ENCODE measurements around the gene SLC35B1. TPM values are rescaled to one million over a fixed set of nuclear protein-coding genes. Genes with fewer than 3 reads are reported as not detected.
"Not testable (repeated sequence)": the region's sequence is repeated elsewhere in the genome, so short reads cannot be mapped to it uniquely, and the experiment has no call there.

The SLC35B1 gene
- total and polyA plus RNA-seq, 3 experiments from 2014 or later: 34.6 to 88.9 (median 82.8) TPM

DNA sequence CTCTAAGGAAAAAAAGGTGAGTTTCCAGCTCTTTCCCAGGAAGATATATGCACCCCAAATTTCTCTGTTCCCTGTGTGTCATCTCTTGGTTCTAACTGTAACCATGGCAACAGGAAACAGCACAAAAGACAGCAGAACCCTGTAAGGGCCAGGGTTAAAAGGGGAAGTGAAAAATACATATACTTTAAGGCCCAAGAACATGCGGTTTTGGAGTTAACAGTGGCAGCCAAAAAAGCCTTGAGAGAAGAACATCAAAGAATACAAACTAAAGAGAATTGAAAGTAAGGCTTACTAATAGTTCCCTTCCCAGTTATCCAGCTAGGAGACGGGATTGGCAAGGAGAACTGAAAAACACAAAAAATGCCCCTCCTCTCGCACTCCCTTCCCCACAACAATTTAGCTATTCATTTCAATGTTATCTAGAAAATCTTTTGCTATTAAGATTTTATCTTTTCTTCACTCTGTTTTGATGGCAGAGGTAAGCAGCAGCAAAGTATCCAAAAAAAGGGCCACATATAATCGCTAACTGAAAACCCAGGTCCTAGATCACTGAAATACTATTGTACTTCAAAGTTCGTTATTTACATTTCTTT lies 31.4 kb downstream of the SLC35B1 start:
- Histone ChIP-seq H3K4me3 (ENCODE audit: low read length) (peak overlapping the region; percentile 87), H3K27me3 (ENCODE audit: insufficient read depth, low read length, poor library complexity, severe bottlenecking) (no peaks in the 10 kb centered on the region), H3K36me3 (ENCODE audit: insufficient read depth, low read length) (no peaks in the 10 kb centered on the region), H3K4me1 (ENCODE audit: insufficient read depth, low read length) (peaks cover 47% of the 10 kb centered on the region), H3K27ac (ENCODE audit: low read depth, low read length) (peak overlapping the region; percentile 96), H3K9me3 (ENCODE audit: low read length) (no peaks in the 10 kb centered on the region)
- POLR2A ChIA-PET: no interaction called here
- Mint-ChIP-seq H3K9me3 (peaks cover 0 to 5% (median 2%) of the 10 kb centered on the region in 5 donors), H3K4me1 (peaks cover 51 to 62% (median 62%) of the 10 kb centered on the region in 3 donors), H3K27me3 (peaks cover 0 to 10% of the 10 kb centered on the region in 2 donors), H3K4me3 (peak overlapping the region; percentile 90 to 98 (median 92)), H3K27ac (peak overlapping the region; percentile 90 to 99 (median 98)), H3K36me3 (peaks cover 0 to 38% (median 5%) of the 10 kb centered on the region in 3 donors)
- peak in 3 of 5 donors; percentile 61 to 81 (median 73) for DNase-seq
- CTCF ChIA-PET: interaction anchor here (1.3 to 1.5 kb wide), 3 partner anchors 27 to 106 kb away, joined by 3 to 7 read pairs (median 5); no protein-coding TSS in a partner anchor

DNA sequence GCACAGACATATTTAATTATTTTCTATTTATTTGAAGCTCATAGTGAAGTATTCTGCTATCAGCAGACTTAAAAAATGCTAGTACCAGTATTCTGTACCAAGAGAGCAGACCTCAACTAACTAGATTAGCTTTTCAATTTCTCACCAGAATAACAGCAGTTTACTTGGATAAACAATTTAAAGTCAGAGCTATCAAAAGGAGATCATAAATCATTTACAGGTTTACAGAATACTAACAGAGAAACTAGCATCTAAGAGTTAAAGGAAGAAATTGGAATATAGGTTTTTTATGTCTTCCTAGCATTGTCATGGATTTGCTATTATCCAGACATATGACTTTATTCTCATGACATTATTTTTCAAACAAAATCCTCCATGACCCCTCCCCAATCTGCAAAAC lies 33.3 kb downstream of the SLC35B1 start:
- Mint-ChIP-seq H3K27me3 (peaks cover 0 to 10% of the 10 kb centered on the region in 2 donors), H3K4me3 (peak overlapping the region in 3 of 7 donors; percentile 10 to 92 (median 47)), H3K27ac (peak overlapping the region in 7 of 8 donors; percentile 78 to 99 (median 98)), H3K4me1 (peaks cover 64 to 80% (median 76%) of the 10 kb centered on the region in 3 donors), H3K9me3 (peaks cover 0 to 5% (median 2%) of the 10 kb centered on the region in 5 donors), H3K36me3 (peaks cover 0 to 51% (median 5%) of the 10 kb centered on the region in 3 donors)
- ChIA-PET CTCF (interaction anchor here (0.7 kb wide), 1 partner anchor 27 kb away, joined by 3 read pairs; no protein-coding TSS in a partner anchor), POLR2A (no interaction called here)
- H3K9me3 ChIP-seq (ENCODE audit: low read length): no peaks in the 10 kb centered on the region
- no peaks in the 10 kb centered on the region for H3K36me3 ChIP-seq (ENCODE audit: insufficient read depth, low read length)
- no peak overlapping the region for H3K27ac ChIP-seq (ENCODE audit: low read depth, low read length)
- DNase-seq: no peak
- peaks cover 52% of the 10 kb centered on the region for H3K4me1 ChIP-seq (ENCODE audit: insufficient read depth, low read length)
- no peak overlapping the region for H3K4me3 ChIP-seq (ENCODE audit: low read length)
- H3K27me3 ChIP-seq (ENCODE audit: insufficient read depth, low read length, poor library complexity, severe bottlenecking): no peaks in the 10 kb centered on the region

DNA sequence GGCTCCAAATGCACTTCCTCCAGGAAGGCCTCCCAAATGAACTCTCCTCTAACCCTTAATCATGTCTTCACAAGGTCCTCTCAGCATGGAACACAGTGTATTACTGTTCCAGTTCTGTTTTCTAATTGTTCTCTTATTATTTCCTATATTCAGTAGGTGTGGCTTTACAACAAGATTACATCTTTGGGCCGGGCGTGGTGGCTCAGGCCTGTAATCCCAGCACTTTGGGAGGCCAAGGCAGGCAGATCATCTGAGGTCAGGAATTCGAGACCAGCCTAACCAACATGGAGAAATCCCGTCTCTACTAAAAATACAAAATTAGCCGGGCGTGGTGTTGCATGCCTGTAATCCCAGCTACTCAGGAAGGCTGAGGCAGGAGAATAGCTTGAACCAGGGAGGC lies 34.1 kb downstream of the SLC35B1 start:
- H3K9me3 Mint-ChIP-seq; POLR2A ChIA-PET; H3K36me3 ChIP-seq (ENCODE audit: insufficient read depth, low read length); H3K9me3 ChIP-seq (ENCODE audit: low read length); DNase-seq; H3K27me3 ChIP-seq (ENCODE audit: insufficient read depth, low read length, poor library complexity, severe bottlenecking); H3K4me3 ChIP-seq (ENCODE audit: low read length); H3K27ac ChIP-seq (ENCODE audit: low read depth, low read length): not testable (repeated sequence)
- Mint-ChIP-seq H3K27ac (peak overlapping the region in 7 of 8 donors; percentile 28 to 98 (median 76)), H3K4me1 (peaks cover 64 to 80% (median 76%) of the 10 kb centered on the region in 3 donors), H3K27me3 (peaks cover 0 to 10% of the 10 kb centered on the region in 2 donors), H3K4me3 (peak overlapping the region in 1 of 7 donors; percentile 48), H3K36me3 (peaks cover 0 to 51% (median 5%) of the 10 kb centered on the region in 3 donors)
- CTCF ChIA-PET: interaction anchor here (0.7 kb wide), 1 partner anchor 26 kb away, joined by 3 read pairs; no protein-coding TSS in a partner anchor
- H3K4me1 ChIP-seq (ENCODE audit: insufficient read depth, low read length): peaks cover 52% of the 10 kb centered on the region

- Mint-ChIP-seq H3K9me3 (no peaks in the 10 kb centered on the region), H3K27me3 (no peaks in the 10 kb centered on the region), H3K4me1 (peaks cover 53 to 75% (median 72%) of the 10 kb centered on the region in 3 donors), H3K27ac (peak overlapping the region in 4 of 8 donors; percentile 11 to 66 (median 46)), H3K36me3 (peaks cover 0 to 57% (median 6%) of the 10 kb centered on the region in 3 donors), H3K4me3 (no peak overlapping the region)
- Histone ChIP-seq H3K27ac (ENCODE audit: low read depth, low read length) (no peak overlapping the region), H3K9me3 (ENCODE audit: low read length) (no peaks in the 10 kb centered on the region), H3K4me3 (ENCODE audit: low read length) (no peak overlapping the region), H3K4me1 (ENCODE audit: insufficient read depth, low read length) (peaks cover 32% of the 10 kb centered on the region), H3K27me3 (ENCODE audit: insufficient read depth, low read length, poor library complexity, severe bottlenecking) (no peaks in the 10 kb centered on the region), H3K36me3 (ENCODE audit: insufficient read depth, low read length) (no peaks in the 10 kb centered on the region)
- ChIA-PET POLR2A (no interaction called here), CTCF (interaction anchor here (0.6 to 2.1 kb wide), 2 partner anchors 9 to 101 kb away, joined by 3 to 6 read pairs; no protein-coding TSS in a partner anchor)
- DNase-seq: no peak
Measured at GRCh38 chr17:49670641-49671040, 37.1 kb downstream of the SLC35B1 start.

- Histone ChIP-seq H3K4me3 (ENCODE audit: low read length) (no peak overlapping the region), H3K4me1 (ENCODE audit: insufficient read depth, low read length) (peaks cover 26% of the 10 kb centered on the region), H3K27ac (ENCODE audit: low read depth, low read length) (no peak overlapping the region), H3K27me3 (ENCODE audit: insufficient read depth, low read length, poor library complexity, severe bottlenecking) (no peaks in the 10 kb centered on the region), H3K36me3 (ENCODE audit: insufficient read depth, low read length) (no peaks in the 10 kb centered on the region), H3K9me3 (ENCODE audit: low read length) (no peaks in the 10 kb centered on the region)
- H3K9me3 Mint-ChIP-seq: no peaks in the 10 kb centered on the region
- peaks cover 0 to 51% (median 3%) of the 10 kb centered on the region in 3 donors for H3K36me3 Mint-ChIP-seq
- DNase-seq: no peak
- H3K27ac Mint-ChIP-seq: peak overlapping the region in 4 of 8 donors; percentile 15 to 26 (median 20)
- peak overlapping the region in 1 of 7 donors; percentile 3 for H3K4me3 Mint-ChIP-seq
- ChIA-PET POLR2A (no interaction called here), CTCF (interaction anchor here (2.1 kb wide), 1 partner anchor 100 kb away, joined by 6 read pairs; no protein-coding TSS in a partner anchor)
- H3K27me3 Mint-ChIP-seq: no peaks in the 10 kb centered on the region
- H3K4me1 Mint-ChIP-seq: peaks cover 47 to 70% (median 66%) of the 10 kb centered on the region in 3 donors
Measured at GRCh38 chr17:49670002-49670401, 37.8 kb downstream of the SLC35B1 start.

DNA sequence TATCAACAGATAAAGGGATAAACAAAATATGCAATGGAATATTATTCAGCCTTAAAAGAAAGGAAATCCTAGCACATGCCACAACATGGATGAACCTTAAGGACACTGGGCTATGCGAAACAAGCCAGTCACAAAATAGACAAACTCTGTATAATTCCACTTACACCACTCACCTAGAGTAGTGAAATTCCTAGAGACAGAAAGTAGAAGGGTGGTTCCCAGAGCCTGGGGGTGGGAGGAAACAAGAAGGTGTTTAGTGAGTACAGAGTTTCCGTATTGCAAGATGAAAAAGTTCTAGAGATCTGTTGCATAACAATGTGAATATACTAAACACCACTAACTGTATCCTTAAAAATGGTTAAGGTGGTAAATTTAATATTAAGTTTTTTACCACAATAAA lies 39.9 kb downstream of the SLC35B1 start:
- H3K27me3 ChIP-seq (ENCODE audit: insufficient read depth, low read length, poor library complexity, severe bottlenecking): no peaks in the 10 kb centered on the region
- H3K4me1 ChIP-seq (ENCODE audit: insufficient read depth, low read length): peaks cover 20% of the 10 kb centered on the region
- no peak overlapping the region for H3K27ac ChIP-seq (ENCODE audit: low read depth, low read length)
- ChIA-PET POLR2A (no interaction called here), CTCF (no interaction called here)
- H3K9me3 Mint-ChIP-seq: no peaks in the 10 kb centered on the region
- H3K36me3 Mint-ChIP-seq: peaks cover 0 to 55% (median 7%) of the 10 kb centered on the region in 3 donors
- DNase-seq: no peak
- H3K4me3 ChIP-seq (ENCODE audit: low read length): no peak overlapping the region
- no peaks in the 10 kb centered on the region for H3K36me3 ChIP-seq (ENCODE audit: insufficient read depth, low read length)
- no peak overlapping the region for H3K4me3 Mint-ChIP-seq
- peaks cover 45 to 70% (median 63%) of the 10 kb centered on the region in 3 donors for H3K4me1 Mint-ChIP-seq
- no peaks in the 10 kb centered on the region for H3K9me3 ChIP-seq (ENCODE audit: low read length)
- peak overlapping the region in 1 of 8 donors; percentile 54 for H3K27ac Mint-ChIP-seq
- no peaks in the 10 kb centered on the region for H3K27me3 Mint-ChIP-seq

- no peaks in the 10 kb centered on the region for H3K27me3 ChIP-seq (ENCODE audit: insufficient read depth, low read length, poor library complexity, severe bottlenecking)
- no peak for DNase-seq
- ChIA-PET POLR2A (no interaction called here), CTCF (no interaction called here)
- H3K36me3 Mint-ChIP-seq: peaks cover 0 to 50% (median 5%) of the 10 kb centered on the region in 3 donors
- H3K4me1 ChIP-seq (ENCODE audit: insufficient read depth, low read length): peaks cover 11% of the 10 kb centered on the region
- H3K4me3 Mint-ChIP-seq: no peak overlapping the region
- H3K4me3 ChIP-seq (ENCODE audit: low read length): no peak overlapping the region
- H3K27ac Mint-ChIP-seq: no peak overlapping the region
- H3K27ac ChIP-seq (ENCODE audit: low read depth, low read length): no peak overlapping the region
- no peaks in the 10 kb centered on the region for H3K27me3 Mint-ChIP-seq
- no peaks in the 10 kb centered on the region for H3K9me3 Mint-ChIP-seq
- H3K36me3 ChIP-seq (ENCODE audit: insufficient read depth, low read length): no peaks in the 10 kb centered on the region
- peaks cover 45 to 66% (median 65%) of the 10 kb centered on the region in 3 donors for H3K4me1 Mint-ChIP-seq
- H3K9me3 ChIP-seq (ENCODE audit: low read length): no peaks in the 10 kb centered on the region
Measured at GRCh38 chr17:49664706-49665211, 43.0 kb downstream of the SLC35B1 start.

Data from CD8-positive, alpha-beta memory T cell (primary cell).